Measurements from ENCODE around the gene CORO2A. TPM values are rescaled to one million over a fixed set of nuclear protein-coding genes. Genes with fewer than 3 reads are reported as not detected.

CORO2A gene
- total RNA-seq, 1 experiment from 2014 or later: 19.8 TPM

DNA sequence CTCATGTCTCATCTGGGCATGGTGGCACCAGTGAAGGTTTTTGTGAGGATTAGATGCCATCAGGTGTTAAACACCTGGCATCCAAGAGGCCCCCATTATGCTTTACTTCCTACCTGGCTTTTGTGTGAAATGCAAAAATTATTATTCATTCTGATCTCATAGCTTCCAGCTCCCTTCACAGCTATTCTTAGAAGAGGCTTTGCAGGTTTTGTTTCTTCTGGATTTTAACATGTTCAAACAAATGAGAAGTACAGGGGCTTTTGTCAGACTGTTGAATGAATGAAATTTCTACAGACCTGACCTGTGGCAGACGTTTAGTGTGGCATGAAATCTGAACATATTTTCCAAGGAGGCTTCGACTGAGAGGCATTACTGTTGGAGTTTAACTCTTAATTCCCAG, 14.3 kb upstream of the CORO2A start:
- no peaks in the 10 kb centered on the region for H3K9me3 ChIP-seq (ENCODE audit: insufficient read depth, low read depth)
- no peaks in the 10 kb centered on the region for H3K9me2 ChIP-seq (ENCODE audit: insufficient read depth)
- TF ChIP-seq EZH2 (IDR thresholded peaks at IDR 0.05; ENCODE audit: low read depth): no peak
- no peak for TF ChIP-seq CTCF (conservative IDR thresholded peaks at IDR 0.05)
- POLR2A ChIA-PET (ENCODE audit: unreplicated experiment): no interaction called here
- no peak overlapping the region for H3K27ac ChIP-seq
- no peak overlapping the region for H2AFZ ChIP-seq
- H4K20me1 ChIP-seq (ENCODE audit: insufficient read depth): no peaks in the 10 kb centered on the region
- no peak for DNase-seq
- H3K79me2 ChIP-seq (ENCODE audit: low read depth): no peaks in the 10 kb centered on the region
- no peak overlapping the region for H3K4me2 ChIP-seq
- intact Hi-C loops (cut with micrococcal nuclease; ENCODE audit: unreplicated experiment): loop anchor here (10.0 kb wide), 1 partner anchor 588 kb away; the partner anchor contains the start of gene ANKS6
- CTCF ChIA-PET: interaction anchor here (0.9 to 1.5 kb wide), 2 partner anchors 53 to 57 kb away, joined by 3 to 5 read pairs; no protein-coding TSS in a partner anchor
- peaks cover 16% of the 10 kb centered on the region; the same call in 1 of the 2 replicates for H3F3A ChIP-seq (ENCODE audit: insufficient read depth, low read depth)
- no peaks in the 10 kb centered on the region for H3K27me3 ChIP-seq (ENCODE audit: insufficient read depth, low read depth)
- no peak overlapping the region for H3K4me3 ChIP-seq
- no peaks in the 10 kb centered on the region; the same call in 1 of the 2 replicates for H3K4me1 ChIP-seq (replicated peaks; ENCODE audit: insufficient read depth)
- no TSS peak for BruUV-seq (replicated peaks)
- H3K36me3 ChIP-seq (ENCODE audit: low read depth): peaks cover 10% of the 10 kb centered on the region; the same call in 1 of the 2 replicates

DNA sequence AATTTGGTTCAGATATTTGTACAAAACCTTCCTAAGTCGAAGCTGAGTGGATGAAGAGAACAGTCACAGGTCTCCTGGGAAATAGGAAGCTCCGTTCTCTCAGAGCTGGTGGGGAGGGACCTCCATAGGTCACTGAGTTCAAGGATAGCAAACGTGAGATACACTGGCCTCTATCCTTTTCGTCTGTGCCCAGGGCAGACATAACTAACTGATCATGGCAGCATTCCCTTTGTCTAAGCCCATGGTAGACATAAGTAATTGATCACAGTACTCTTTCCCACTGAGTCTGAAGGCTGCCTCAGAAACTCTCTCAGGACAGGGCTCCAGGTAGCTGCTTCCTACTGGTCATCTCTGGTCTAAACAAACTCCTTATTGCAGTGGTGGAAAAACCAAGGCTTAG, 12.3 kb upstream of the CORO2A start:
- TF ChIP-seq CTCF (conservative IDR thresholded peaks at IDR 0.05) (no peak), EZH2 (IDR thresholded peaks at IDR 0.05; ENCODE audit: low read depth) (no peak)
- POLR2A ChIA-PET (ENCODE audit: unreplicated experiment): no interaction called here
- Histone ChIP-seq H3K79me2 (ENCODE audit: low read depth) (no peaks in the 10 kb centered on the region), H3K36me3 (ENCODE audit: low read depth) (peaks cover 4% of the 10 kb centered on the region; the same call in 1 of the 2 replicates), H3F3A (ENCODE audit: insufficient read depth, low read depth) (peaks cover 16% of the 10 kb centered on the region; the same call in 1 of the 2 replicates), H2AFZ (no peak overlapping the region), H3K27me3 (ENCODE audit: insufficient read depth, low read depth) (no peaks in the 10 kb centered on the region), H4K20me1 (ENCODE audit: insufficient read depth) (no peaks in the 10 kb centered on the region), H3K4me3 (no peak overlapping the region), H3K4me2 (no peak overlapping the region), H3K4me1 (replicated peaks; ENCODE audit: insufficient read depth) (no peaks in the 10 kb centered on the region; the same call in 1 of the 2 replicates), H3K9me3 (ENCODE audit: insufficient read depth, low read depth) (no peaks in the 10 kb centered on the region), H3K27ac (no peak overlapping the region), H3K9me2 (ENCODE audit: insufficient read depth) (no peaks in the 10 kb centered on the region)
- intact Hi-C loops (cut with micrococcal nuclease; ENCODE audit: unreplicated experiment): loop anchor here (1.0 to 10.0 kb wide), 5 partner anchors 59 to 644 kb away; partner anchors contain the start of genes ANKS6 and TRMO
- DNase-seq: no peak
- BruUV-seq (replicated peaks): no TSS peak
- CTCF ChIA-PET: interaction anchor here (0.6 kb wide), 1 partner anchor 63 kb away, joined by 12 read pairs; no protein-coding TSS in a partner anchor

DNA sequence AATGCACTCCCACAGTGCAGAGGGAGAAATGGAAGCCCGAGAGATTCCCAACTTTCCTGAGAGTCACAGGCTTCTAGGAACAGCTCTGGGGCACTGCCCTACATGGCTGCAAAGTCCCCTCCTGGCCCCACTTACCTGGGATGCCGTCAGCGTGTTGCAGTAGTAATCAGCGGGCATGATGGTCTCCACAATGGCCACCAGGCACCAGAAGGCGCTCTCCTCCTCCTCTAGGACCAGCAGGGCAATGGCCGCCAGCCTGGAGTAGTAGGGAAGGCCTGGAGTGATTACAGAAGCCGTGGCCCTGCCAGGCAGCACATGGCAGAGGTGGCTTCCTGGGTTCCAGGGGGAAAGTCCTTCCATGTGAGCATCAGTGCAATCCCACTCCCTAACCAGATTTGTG, 10.7 kb upstream of the CORO2A start:
- Histone ChIP-seq H4K20me1 (ENCODE audit: insufficient read depth) (no peaks in the 10 kb centered on the region), H3K27me3 (ENCODE audit: insufficient read depth, low read depth) (no peaks in the 10 kb centered on the region), H3K4me3 (no peak overlapping the region), H3F3A (ENCODE audit: insufficient read depth, low read depth) (peaks cover 16% of the 10 kb centered on the region; the same call in 1 of the 2 replicates), H3K9me2 (ENCODE audit: insufficient read depth) (no peaks in the 10 kb centered on the region), H3K27ac (no peak overlapping the region), H3K4me1 (replicated peaks; ENCODE audit: insufficient read depth) (no peaks in the 10 kb centered on the region; the same call in 1 of the 2 replicates), H3K79me2 (ENCODE audit: low read depth) (no peaks in the 10 kb centered on the region), H3K36me3 (ENCODE audit: low read depth) (peaks cover 4% of the 10 kb centered on the region; the same call in 1 of the 2 replicates), H2AFZ (no peak overlapping the region), H3K4me2 (no peak overlapping the region), H3K9me3 (ENCODE audit: insufficient read depth, low read depth) (no peaks in the 10 kb centered on the region)
- TF ChIP-seq CTCF (conservative IDR thresholded peaks at IDR 0.05) (no peak), EZH2 (IDR thresholded peaks at IDR 0.05; ENCODE audit: low read depth) (no peak)
- intact Hi-C loops (cut with micrococcal nuclease; ENCODE audit: unreplicated experiment): loop anchor here (10.0 kb wide), 1 partner anchor 592 kb away; the partner anchor contains the start of gene ANKS6
- CTCF ChIA-PET: no interaction called here
- POLR2A ChIA-PET (ENCODE audit: unreplicated experiment): interaction anchor here (0.7 kb wide), 1 partner anchor 82 kb away, joined by 9 read pairs; no protein-coding TSS in a partner anchor
- no TSS peak for BruUV-seq (replicated peaks)
- DNase-seq: no peak
